ENCODE results near the gene HDAC11. TPM values are rescaled to one million over a fixed set of nuclear protein-coding genes. Genes with fewer than 3 reads are reported as not detected.
"Not testable (repeated sequence)": the region's sequence is repeated elsewhere in the genome, so short reads cannot be mapped to it uniquely, and the experiment has no call there.

HDAC11 gene
- total RNA-seq, 3 donors from 2014 or later = 2.0 to 2.6 (median 2.3) TPM

DNA sequence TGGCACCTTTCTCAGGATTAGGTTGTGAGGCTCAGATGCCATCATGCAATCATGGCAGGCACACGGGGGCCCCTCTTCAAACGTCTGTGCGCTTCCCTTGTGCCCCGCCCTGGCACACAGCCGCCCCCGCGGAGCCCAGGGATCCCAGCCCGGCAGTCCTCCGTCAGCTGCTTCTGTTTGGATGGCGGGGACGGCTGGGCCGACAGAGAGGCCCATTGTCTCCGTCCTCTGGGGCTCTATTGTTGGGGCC, 849 bp upstream of the HDAC11 start:
- Mint-ChIP-seq H3K9me3 (no peaks in the 10 kb centered on the region), H3K4me3 (peak overlapping the region; percentile 89), H3K36me3 (ENCODE audit: insufficient read depth) (no peaks in the 10 kb centered on the region), H3K4me1 (ENCODE audit: low read depth) (peaks cover 9% of the 10 kb centered on the region), H3K27me3 (ENCODE audit: low read depth) (no peaks in the 10 kb centered on the region)
- ATAC-seq = peak; percentile 8 to 9
- no peak for DNase-seq

DNA sequence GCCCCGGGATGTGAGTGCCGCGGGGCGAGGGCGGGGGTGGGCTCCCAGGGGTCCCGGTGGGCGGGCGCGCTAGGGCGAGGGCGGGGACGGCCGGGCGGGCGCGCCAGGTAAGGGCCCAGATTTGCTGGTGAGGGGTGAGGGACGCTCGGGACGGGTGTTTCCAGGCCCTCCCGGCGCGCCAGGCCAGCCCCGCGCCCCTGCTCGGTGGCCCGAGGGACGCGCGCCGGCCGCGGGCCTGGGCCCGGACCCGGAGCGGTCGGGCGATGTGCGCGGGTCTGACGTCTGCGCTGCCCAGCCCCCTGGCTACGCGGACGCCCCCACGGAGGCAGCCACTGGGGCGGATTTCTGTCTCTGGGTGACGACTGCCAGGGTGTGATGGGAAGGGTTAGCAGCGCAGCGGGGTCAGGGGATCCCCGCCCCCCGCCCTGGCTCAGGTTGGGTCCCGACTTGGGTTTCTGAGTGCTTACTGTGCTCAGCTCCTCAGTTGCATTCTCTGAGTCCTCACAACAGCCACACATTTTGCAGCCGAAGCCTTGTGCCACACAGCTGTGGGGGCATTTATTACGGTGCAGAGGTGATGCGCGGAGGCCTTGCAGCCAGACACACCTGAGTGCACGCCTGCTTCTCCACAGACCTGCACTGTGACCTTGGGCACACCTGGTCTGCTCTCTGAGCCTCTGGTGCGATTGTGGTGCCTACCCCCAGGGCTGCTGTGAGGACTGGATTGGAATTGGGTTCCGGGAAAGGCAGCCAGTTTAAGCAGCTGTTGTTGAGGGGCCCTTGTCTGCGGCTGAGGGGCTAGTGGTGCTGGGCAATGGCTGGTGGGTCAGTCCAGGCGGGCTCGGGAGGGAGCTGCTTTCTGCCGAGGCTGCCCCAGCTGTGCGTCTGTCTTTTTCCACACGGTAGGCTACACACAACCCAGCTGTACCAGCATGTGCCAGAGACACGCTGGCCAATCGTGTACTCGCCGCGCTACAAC, 523 bp downstream of the HDAC11 start:
- DNase-seq (peak; percentile 18), ATAC-seq (peak; percentile 35 to 39)
- peaks cover 2% of the 10 kb centered on the region for H3K27me3 Mint-ChIP-seq (ENCODE audit: low read depth)
- H3K9me3 Mint-ChIP-seq = no peaks in the 10 kb centered on the region
- peak overlapping the region; percentile 82 for H3K4me3 Mint-ChIP-seq
- H3K4me1 Mint-ChIP-seq (ENCODE audit: low read depth) = peaks cover 22% of the 10 kb centered on the region
- H3K36me3 Mint-ChIP-seq (ENCODE audit: insufficient read depth) = no peaks in the 10 kb centered on the region

DNA sequence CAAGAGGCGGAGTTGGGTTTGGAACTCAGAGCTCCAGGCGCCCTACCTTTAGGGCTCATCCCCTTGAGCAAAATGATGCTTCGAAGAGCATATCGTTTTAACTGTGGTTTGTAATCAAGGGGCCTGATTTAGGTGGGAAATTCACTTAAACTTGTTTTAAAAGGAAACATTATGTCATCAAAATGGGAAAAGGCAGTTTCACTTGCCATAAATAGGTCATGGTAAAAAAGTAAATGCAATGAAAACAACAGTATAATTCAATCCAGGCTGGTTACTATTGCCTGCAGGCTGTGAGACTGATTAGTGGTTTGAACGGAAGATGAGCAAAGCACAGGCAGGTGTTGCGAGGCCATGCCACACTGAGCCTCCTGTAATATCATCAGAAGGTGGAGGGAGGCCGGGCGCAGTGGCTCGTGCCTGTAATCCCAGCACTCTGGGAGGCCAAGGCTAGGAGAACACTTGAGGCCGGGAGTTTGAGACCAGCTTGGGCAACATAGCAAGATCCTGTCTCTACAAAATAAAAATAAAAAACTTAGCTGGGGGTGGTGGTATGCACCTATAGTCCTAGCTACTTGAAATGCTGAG, 2.1 kb downstream of the HDAC11 start:
- DNase-seq = no peak
- no peak overlapping the region for H3K4me3 Mint-ChIP-seq
- H3K4me1 Mint-ChIP-seq (ENCODE audit: low read depth) = peaks cover 22% of the 10 kb centered on the region

DNA sequence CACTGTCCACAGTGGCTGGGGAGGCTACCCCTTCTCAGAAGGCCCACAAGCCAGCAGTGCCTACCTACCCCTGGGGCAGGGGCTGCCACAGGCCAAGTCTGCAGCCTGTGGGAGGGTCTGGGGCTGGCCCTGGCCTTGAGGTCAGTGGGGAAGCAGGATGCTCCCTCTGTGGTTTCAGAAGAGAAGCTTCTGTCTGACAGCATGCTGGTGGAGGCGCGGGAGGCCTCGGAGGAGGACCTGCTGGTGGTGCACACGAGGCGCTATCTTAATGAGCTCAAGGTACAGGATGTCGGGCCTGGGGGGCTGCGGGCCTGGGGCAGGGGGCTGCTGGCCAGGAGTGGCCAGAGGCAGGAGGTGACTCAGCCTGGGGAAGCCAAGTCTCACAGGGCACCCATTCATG, 3.2 kb downstream of the HDAC11 start:
- peaks cover 2% of the 10 kb centered on the region for H3K27me3 Mint-ChIP-seq (ENCODE audit: low read depth)
- H3K4me3 Mint-ChIP-seq = no peak overlapping the region
- no peaks in the 10 kb centered on the region for H3K9me3 Mint-ChIP-seq
- peaks cover 22% of the 10 kb centered on the region for H3K4me1 Mint-ChIP-seq (ENCODE audit: low read depth)
- no peak for DNase-seq
- no peak for ATAC-seq
- no peaks in the 10 kb centered on the region for H3K36me3 Mint-ChIP-seq (ENCODE audit: insufficient read depth)

More for the DNA sequence above, 2.1 kb downstream of the HDAC11 start:
- no peak for ATAC-seq
- Mint-ChIP-seq H3K27me3 (ENCODE audit: low read depth) (peaks cover 2% of the 10 kb centered on the region), H3K36me3 (ENCODE audit: insufficient read depth) (no peaks in the 10 kb centered on the region), H3K9me3 (no peaks in the 10 kb centered on the region)

DNA sequence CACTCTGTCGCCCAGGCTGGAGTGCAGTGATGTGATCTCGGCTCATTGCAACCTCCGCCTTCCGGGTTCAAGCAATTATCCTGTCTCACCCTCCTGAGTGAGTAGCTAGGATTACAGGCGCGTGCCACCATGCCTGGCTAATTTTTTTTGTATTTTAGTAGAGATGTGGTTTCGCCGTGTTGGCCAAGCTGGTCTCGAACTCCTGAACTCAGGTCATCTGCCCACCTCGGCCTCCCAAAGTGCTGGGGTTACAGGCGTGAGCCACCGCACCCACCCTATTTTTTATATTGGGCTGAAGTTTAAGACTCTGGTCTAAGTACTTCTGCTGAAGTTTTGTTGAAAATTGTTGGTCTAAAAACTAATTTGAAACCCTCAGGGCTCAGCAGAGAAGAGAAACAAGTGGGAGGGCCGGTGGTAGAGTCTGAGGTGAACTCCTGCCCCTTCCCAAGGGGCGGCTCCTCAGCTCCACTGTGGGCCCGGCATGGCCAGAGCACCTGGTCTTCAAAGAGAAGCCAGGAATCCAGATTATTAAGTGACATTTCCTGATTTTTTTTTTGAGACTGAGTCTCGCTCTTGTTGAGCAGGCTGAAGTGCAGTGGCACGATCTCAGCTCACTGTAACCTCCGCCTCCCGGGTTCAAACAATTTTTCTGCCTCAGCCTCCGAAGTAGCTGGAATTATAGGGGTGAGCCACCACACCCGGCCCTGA, 4.0 kb downstream of the HDAC11 start:
- Mint-ChIP-seq H3K9me3 (no peaks in the 10 kb centered on the region), H3K4me1 (ENCODE audit: low read depth) (peaks cover 21% of the 10 kb centered on the region), H3K36me3 (ENCODE audit: insufficient read depth) (no peaks in the 10 kb centered on the region), H3K27me3 (ENCODE audit: low read depth) (peaks cover 2% of the 10 kb centered on the region), H3K4me3 (no peak overlapping the region)
- ATAC-seq = no peak
- DNase-seq = no peak

DNA sequence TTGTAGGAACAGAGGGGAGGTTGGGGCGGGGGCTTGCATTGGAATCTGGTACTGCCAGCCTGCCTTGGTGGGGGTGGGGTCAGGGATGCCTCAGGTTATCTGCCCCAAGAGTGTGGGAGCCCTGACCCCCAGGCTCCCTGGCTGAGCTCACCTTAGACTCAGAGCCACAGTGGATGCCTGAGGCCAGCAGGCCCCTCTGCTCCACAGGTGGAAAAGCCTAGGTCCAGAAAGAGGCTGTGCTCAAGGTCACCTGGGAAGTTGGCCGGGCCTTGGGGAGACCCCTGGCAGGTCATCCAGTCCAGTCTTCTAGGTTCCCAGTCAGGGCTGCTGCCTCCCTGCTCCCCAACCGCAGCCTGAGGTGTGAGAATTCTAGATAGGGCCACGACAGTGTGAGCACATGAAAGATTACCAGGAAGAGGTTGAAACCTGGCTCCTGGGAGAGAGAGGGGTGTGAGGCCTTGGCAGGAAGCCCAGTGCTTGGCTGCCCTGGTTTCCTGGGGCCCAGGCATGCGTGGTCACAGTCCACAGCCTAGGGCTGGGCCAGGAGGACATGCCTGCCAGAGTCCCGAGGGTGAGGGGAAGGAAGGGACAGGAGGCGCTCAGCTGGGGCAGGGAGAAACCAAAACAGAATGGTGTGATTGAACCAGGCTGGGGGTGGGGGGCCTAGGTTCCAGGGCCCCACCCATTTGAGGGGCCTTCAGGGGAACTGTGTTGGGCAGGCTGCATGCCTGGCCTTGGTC, 4.9 kb downstream of the HDAC11 start:
- no peaks in the 10 kb centered on the region for H3K9me3 Mint-ChIP-seq
- DNase-seq (no peak), ATAC-seq (no peak)
- peaks cover 21% of the 10 kb centered on the region for H3K4me1 Mint-ChIP-seq (ENCODE audit: low read depth)
- peaks cover 2% of the 10 kb centered on the region for H3K27me3 Mint-ChIP-seq (ENCODE audit: low read depth)
- H3K4me3 Mint-ChIP-seq = no peak overlapping the region
- H3K36me3 Mint-ChIP-seq (ENCODE audit: insufficient read depth) = no peaks in the 10 kb centered on the region

DNA sequence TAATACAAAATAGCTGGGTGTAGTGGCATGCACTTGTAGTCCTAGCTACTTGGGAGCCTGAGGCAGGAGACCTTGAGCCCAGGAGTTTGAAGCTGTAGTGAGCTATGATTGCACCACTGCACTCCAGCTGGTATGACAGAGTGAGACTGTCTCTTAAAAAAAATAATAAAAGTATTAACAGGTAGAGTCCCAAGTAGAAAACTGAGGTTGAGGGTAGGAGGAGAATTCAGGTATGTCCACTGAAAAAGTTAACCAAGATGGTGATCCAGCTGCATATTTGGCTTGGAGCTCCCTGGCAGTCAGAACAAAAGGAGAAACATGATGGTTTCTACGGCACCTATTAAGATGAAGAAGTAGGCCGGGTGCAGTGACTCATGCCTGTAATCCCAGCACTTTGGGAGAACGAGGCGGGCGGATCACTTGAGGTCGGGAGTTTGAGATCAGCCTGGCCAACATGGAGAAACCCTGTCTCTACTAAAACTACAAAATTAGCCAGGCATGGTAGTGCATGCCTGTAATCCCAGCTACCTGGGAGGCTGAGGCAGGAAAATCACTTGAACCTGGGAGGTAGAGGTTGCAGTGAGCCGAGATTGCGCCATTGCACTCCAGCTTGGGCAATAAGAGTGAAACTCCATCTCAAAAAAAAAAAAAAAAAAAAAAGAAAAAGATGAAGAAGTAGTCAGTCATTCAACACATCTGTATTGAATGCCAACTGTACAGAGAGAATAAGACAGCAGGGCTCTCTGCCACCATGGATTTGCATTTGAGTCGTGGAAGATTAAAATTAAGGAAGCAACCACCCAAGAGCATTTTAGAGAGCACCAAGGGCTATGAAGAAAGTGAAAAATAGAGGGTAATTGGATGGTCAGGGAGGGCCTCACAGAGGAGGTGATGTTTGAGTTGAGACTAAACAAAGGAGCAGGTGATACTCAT, 5.8 kb downstream of the HDAC11 start:
- ATAC-seq; H3K4me3 Mint-ChIP-seq; H3K27me3 Mint-ChIP-seq (ENCODE audit: low read depth); H3K36me3 Mint-ChIP-seq (ENCODE audit: insufficient read depth); H3K9me3 Mint-ChIP-seq; DNase-seq: not testable (repeated sequence)
- peaks cover 18% of the 10 kb centered on the region for H3K4me1 Mint-ChIP-seq (ENCODE audit: low read depth)

DNA sequence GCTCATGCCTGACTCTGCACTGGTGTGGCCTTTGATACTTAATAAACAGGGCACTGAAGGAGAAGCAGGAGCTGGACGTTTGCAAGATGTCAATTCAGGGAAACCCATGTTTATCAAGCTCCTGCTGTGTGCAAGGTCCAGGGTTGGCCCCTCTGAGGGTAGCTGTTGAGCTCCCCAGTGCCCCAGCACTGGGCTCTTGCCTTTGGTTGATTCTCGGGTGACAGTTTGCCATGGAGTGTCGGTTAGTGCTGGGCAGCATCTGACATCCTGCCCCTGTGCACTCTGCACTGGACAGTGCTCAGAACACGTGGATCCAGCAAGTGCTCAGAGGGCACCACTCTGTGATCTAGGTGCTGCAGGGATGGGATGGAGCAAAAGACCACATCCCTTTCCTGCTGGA, 7.3 kb downstream of the HDAC11 start:
- Mint-ChIP-seq H3K4me3 (no peak overlapping the region), H3K36me3 (ENCODE audit: insufficient read depth) (no peaks in the 10 kb centered on the region), H3K27me3 (ENCODE audit: low read depth) (peaks cover 2% of the 10 kb centered on the region), H3K4me1 (ENCODE audit: low read depth) (peaks cover 13% of the 10 kb centered on the region), H3K9me3 (no peaks in the 10 kb centered on the region)
- ATAC-seq = no peak
- no peak for DNase-seq

DNA sequence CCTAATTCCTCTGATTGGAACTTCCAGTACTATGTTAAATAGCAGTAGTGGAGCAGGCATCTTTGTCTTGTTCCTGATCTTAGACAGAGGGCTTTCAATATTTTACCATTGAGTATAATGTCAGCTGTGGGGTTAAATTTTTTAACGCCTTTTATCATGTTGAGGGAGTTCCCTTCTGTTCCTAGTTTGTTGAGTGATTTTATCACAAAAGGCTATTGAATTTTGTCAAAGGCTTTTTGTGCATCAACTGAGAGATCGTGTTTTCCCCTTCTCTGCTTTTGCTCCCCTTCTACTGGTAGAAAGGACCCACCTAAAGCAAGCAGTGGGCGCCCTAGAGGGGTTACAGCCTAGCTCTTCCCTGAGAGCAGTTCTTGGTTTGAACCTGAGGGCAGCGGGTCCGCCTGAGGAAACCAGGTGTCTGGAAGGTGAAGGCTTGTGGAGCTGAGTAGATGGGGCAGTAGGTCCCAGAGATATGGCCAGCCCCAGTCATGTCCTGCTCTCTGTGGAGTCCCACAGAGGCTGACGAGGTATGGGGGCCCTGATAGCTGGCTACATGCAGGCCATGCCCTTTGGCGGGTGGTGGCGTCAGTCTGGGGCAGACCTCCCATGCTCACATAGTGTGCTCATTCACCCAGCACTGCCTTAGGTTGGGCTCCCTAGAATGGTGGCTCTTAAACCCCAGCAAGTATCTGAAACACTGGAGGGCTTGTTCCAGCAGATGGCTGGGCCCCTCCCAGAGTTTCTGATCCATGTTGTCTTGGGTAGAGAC, 11.3 kb downstream of the HDAC11 start:
- H3K4me3 Mint-ChIP-seq = no peak overlapping the region
- ATAC-seq = no peak
- H3K27me3 Mint-ChIP-seq (ENCODE audit: low read depth) = no peaks in the 10 kb centered on the region
- no peaks in the 10 kb centered on the region for H3K4me1 Mint-ChIP-seq (ENCODE audit: low read depth)
- no peaks in the 10 kb centered on the region for H3K9me3 Mint-ChIP-seq
- H3K36me3 Mint-ChIP-seq (ENCODE audit: insufficient read depth) = no peaks in the 10 kb centered on the region
- DNase-seq = no peak

DNA sequence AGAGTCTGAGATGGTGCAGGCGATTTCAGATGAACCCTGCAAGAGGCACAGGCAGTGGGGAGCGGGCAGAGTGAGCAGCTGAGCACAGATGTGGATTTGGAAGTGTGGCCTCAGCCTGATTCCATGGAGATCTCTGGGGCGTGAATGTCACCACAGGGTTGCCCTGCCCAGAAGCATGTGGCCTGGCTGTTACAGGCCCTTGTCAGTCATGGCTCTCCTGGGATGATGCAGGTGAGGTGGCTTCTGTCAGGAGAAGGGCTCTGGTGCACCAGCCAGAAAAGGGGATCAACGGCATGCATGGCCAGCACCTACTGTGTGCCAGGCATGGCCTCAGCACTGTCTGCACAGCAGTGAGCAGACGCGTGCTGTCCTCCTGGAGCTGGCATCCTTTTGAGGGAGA, 11.9 kb downstream of the HDAC11 start:
- H3K4me1 Mint-ChIP-seq (ENCODE audit: low read depth) = no peaks in the 10 kb centered on the region

DNA sequence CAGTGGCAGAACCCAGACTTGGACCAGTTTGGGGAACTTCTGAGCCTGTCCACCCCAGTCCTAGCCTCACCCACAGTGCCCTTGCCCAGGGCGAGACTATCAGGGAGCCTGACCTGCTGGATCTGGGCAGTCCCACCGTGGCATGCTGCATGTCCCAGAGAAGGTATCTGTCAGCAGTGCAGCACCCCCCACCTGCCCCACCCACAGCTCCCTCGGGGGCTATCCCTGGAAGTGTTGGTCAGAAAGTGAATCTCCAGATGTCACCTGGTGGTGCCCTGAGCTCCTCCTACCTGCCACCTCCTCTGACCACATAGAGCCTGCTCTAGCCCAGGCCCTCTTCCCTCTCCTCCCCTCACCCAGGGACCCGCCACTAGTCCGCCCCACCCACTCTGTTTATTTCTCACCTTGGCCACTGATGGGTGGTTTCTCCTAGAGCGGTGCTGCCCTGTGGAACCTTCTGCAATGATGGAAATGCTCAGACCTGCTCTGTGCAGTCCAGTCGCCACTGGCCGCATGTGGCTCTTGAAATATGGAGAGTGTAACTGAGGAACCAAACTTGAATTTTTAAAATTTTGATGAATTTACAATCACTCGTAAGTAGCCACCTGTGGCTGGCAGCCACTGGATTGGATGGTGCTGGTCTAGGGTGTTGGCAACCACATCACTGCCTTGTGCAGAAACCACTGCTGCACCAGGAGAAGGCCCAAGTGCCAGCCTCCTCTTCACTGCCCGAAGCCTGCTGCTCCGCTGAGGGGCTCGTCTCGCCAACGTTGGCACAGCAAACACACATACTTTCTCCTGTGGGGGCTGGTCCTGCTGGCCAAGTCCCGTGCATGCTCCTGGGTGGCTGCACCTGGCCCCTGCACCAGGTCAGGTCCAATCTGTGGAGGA, 13.1 kb downstream of the HDAC11 start:
- ATAC-seq (no peak), DNase-seq (no peak)
- no peaks in the 10 kb centered on the region for H3K36me3 Mint-ChIP-seq (ENCODE audit: insufficient read depth)
- H3K27me3 Mint-ChIP-seq (ENCODE audit: low read depth) = no peaks in the 10 kb centered on the region
- no peaks in the 10 kb centered on the region for H3K9me3 Mint-ChIP-seq
- no peaks in the 10 kb centered on the region for H3K4me1 Mint-ChIP-seq (ENCODE audit: low read depth)
- no peak overlapping the region for H3K4me3 Mint-ChIP-seq

More for the DNA sequence above, 11.9 kb downstream of the HDAC11 start:
- no peaks in the 10 kb centered on the region for H3K27me3 Mint-ChIP-seq (ENCODE audit: low read depth)
- no peaks in the 10 kb centered on the region for H3K36me3 Mint-ChIP-seq (ENCODE audit: insufficient read depth)
- DNase-seq = no peak
- no peak overlapping the region for H3K4me3 Mint-ChIP-seq
- H3K9me3 Mint-ChIP-seq = no peaks in the 10 kb centered on the region
- ATAC-seq = no peak

DNA sequence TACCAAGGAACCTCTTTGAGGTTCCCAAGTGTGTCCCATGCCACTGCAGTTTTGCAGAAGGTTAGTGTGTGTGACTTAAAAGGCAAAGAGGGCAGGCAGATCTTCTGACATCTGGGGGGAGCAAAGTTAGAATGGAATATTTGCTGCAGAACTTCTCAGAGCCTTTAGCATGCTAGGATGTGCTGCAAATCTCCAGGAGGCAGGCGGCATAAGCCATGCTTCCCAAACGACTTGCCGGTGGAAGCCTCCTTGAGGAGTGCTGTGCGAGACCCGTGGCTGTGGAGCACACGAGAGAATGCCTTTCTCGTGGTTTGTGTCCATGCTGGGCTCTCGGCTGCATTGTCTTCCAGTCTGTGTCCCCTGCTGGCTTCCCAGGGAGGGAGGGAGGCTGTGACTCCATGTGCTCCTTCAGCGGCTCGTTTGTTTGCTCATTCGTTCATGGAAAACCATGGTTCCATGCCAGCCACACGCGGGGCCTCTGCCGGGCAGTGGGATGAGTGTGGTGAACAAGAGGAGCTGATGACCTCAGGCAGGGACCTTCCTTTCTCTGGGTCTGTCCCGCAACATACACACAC, 13.8 kb downstream of the HDAC11 start:
- H3K9me3 Mint-ChIP-seq = no peaks in the 10 kb centered on the region
- H3K4me3 Mint-ChIP-seq = no peak overlapping the region
- no peaks in the 10 kb centered on the region for H3K36me3 Mint-ChIP-seq (ENCODE audit: insufficient read depth)
- no peaks in the 10 kb centered on the region for H3K4me1 Mint-ChIP-seq (ENCODE audit: low read depth)
- no peaks in the 10 kb centered on the region for H3K27me3 Mint-ChIP-seq (ENCODE audit: low read depth)
- ATAC-seq = no peak
- DNase-seq = no peak

Data from activated T-cell treated with anti-CD3 and anti-CD28 coated beads, Interleukin-2, amount 50 U/mL, for 4 hours (primary cell).